HL-60 (cell line): ENCODE measurements around the gene RILPL1.

Source experiments
- GABPA ChIP-seq: IDR thresholded peaks from 2 replicates; pipeline ENCODE4 v1.6.1; 2012; ENCODE audit warnings: low read depth
- POLR2AphosphoS5 ChIP-seq: IDR thresholded peaks from 2 replicates; pipeline ENCODE4 v1.6.1; 2012; ENCODE audit warnings: low read depth
- SPI1 ChIP-seq: IDR thresholded peaks from 2 replicates; pipeline ENCODE4 v1.6.1; 2012; ENCODE audit warnings: low read depth, mild to moderate bottlenecking, borderline replicate concordance
- TF ChIP-seq, protein P1 (sequence below): IDR thresholded peaks from one replicate; pipeline ENCODE4 v1.5.1; 2011; ENCODE audit warnings: low read length, control low read depth, inconsistent platforms; ENCODE audit not compliant: insufficient read depth

DNA sequence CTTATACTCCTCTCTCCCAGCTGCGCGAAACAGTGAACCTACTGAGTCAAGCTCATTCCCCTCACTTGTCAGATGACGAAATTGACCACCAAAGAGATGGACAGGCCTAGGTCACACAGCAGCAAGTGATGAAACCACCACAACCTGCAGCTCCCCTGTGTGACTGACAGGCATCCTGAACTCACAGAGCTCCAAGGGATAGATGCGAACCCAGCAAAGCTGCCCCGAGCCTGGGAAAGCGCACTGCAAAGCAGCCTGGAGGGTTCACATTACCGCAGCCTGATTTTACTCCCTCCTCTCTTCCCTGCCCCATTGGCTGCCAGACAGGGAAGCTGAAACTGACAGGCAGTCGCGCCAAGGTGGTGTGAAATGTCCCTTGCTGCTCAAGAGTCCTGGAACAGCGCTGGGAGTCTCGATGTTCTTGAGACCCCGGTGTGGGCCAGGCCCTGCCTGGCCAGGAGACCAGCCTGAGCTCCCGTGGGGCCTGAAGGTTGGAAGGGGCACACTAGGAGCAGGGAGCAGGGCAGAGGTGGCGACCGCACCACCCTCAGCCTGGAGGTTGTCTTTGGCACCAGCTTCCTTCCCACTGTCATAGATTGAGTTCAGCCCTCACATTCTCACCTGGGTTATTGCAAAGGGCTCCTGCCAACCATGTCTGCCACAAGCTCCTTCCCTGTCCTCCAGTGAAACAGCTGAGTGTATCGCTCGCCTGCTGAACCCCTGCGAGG lies 39.2 kb downstream of the RILPL1 start:
- TF ChIP-seq, protein P1, sequence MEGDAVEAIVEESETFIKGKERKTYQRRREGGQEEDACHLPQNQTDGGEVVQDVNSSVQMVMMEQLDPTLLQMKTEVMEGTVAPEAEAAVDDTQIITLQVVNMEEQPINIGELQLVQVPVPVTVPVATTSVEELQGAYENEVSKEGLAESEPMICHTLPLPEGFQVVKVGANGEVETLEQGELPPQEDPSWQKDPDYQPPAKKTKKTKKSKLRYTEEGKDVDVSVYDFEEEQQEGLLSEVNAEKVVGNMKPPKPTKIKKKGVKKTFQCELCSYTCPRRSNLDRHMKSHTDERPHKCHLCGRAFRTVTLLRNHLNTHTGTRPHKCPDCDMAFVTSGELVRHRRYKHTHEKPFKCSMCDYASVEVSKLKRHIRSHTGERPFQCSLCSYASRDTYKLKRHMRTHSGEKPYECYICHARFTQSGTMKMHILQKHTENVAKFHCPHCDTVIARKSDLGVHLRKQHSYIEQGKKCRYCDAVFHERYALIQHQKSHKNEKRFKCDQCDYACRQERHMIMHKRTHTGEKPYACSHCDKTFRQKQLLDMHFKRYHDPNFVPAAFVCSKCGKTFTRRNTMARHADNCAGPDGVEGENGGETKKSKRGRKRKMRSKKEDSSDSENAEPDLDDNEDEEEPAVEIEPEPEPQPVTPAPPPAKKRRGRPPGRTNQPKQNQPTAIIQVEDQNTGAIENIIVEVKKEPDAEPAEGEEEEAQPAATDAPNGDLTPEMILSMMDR: no peak
- TF ChIP-seq GABPA (no peak), SPI1 (no peak), POLR2AphosphoS5 (no peak)
